PFSK-1 (cell line): ENCODE results near the gene VPS8.

Source experiments
- FOXP2 ChIP-seq: optimal IDR thresholded peaks from 2 replicates; pipeline ENCODE3; 2011; ENCODE audit warnings: borderline replicate concordance, control low read depth, inconsistent platforms; ENCODE audit not compliant: insufficient read depth; ENCODE audit errors: extremely low read length, extremely low read depth
- POLR2AphosphoS5 ChIP-seq: IDR thresholded peaks from 2 replicates; pipeline ENCODE4 v1.6.1; 2012; ENCODE audit warnings: low read depth, mild to moderate bottlenecking, control low read depth, low read length, moderate library complexity
- SIN3A ChIP-seq: IDR thresholded peaks from 2 replicates; pipeline ENCODE4 v1.6.1; 2012; ENCODE audit warnings: mild to moderate bottlenecking, low read length, moderate library complexity, borderline replicate concordance; ENCODE audit not compliant: insufficient read depth
- TAF1 ChIP-seq: IDR thresholded peaks from 2 replicates; pipeline ENCODE4 v1.6.1; 2012; ENCODE audit warnings: low read length, control low read depth, borderline replicate concordance; ENCODE audit not compliant: insufficient read depth
- TF ChIP-seq, protein P1 (sequence below), 2 experiments: IDR thresholded peaks; 2 replicates each; pipeline versions ENCODE4 v1.6.1 to v1.8.0; 2011 to 2012; ENCODE audit warnings: low read depth in 2 of 2, low read length in 2 of 2, control low read depth in 1 of 2, inconsistent platforms in 1 of 2, mild to moderate bottlenecking in 1 of 2, moderate library complexity in 1 of 2; ENCODE audit not compliant: insufficient read depth in 1 of 2

Gene VPS8

DNA sequence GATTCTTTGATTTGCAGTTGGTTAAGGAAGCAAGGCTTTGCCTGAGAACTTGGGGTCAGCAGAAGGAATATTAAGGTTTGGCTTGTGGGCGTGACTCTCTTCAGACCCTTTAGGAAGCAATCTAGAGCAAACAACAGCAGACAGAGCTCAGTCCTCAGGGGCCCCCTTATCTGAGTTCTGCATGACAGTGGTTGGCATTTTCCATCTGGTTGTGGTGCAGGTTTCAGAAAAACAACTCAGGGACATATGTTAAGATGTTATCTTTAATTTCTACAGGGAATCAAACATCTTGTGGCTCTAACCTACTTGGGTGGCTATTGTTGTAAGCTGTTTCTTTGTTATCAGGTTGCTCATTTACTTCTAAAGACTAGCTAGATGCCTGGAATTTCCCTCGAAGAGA lies 141.4 kb downstream of the VPS8 start:
- TF ChIP-seq POLR2AphosphoS5 (no peak), FOXP2 (no peak), TAF1 (no peak), SIN3A (no peak)
- TF ChIP-seq, protein P1, sequence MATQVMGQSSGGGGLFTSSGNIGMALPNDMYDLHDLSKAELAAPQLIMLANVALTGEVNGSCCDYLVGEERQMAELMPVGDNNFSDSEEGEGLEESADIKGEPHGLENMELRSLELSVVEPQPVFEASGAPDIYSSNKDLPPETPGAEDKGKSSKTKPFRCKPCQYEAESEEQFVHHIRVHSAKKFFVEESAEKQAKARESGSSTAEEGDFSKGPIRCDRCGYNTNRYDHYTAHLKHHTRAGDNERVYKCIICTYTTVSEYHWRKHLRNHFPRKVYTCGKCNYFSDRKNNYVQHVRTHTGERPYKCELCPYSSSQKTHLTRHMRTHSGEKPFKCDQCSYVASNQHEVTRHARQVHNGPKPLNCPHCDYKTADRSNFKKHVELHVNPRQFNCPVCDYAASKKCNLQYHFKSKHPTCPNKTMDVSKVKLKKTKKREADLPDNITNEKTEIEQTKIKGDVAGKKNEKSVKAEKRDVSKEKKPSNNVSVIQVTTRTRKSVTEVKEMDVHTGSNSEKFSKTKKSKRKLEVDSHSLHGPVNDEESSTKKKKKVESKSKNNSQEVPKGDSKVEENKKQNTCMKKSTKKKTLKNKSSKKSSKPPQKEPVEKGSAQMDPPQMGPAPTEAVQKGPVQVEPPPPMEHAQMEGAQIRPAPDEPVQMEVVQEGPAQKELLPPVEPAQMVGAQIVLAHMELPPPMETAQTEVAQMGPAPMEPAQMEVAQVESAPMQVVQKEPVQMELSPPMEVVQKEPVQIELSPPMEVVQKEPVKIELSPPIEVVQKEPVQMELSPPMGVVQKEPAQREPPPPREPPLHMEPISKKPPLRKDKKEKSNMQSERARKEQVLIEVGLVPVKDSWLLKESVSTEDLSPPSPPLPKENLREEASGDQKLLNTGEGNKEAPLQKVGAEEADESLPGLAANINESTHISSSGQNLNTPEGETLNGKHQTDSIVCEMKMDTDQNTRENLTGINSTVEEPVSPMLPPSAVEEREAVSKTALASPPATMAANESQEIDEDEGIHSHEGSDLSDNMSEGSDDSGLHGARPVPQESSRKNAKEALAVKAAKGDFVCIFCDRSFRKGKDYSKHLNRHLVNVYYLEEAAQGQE (IDR thresholded peaks at IDR 0.05; ENCODE audit: insufficient read depth in 1 of 2, low read depth in 2 of 2, low read length in 2 of 2) = no peak

DNA sequence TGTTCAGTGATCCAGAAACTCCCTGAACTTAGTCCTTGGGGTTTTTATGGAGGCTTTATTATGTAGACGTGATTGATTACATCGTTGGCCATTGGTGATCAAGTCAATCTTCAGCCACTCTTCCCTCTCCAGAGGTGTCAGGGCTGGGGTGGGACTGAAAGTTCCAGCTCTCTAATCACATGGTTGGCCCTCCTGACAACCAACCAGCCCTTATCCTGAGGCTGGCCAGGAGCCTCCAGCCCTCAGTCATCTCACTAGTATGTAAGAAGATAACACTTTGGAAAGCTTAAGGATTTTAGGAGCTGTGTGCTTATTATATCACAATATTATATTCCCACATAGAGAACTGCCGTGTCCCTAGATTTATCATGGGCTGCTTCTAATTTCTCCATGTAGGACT lies 142.3 kb downstream of the VPS8 start:
- TF ChIP-seq FOXP2 (no peak), TAF1 (no peak), SIN3A (no peak), POLR2AphosphoS5 (no peak)
- TF ChIP-seq, protein P1 (IDR thresholded peaks at IDR 0.05; ENCODE audit: insufficient read depth in 1 of 2, low read depth in 2 of 2, low read length in 2 of 2) = no peak

DNA sequence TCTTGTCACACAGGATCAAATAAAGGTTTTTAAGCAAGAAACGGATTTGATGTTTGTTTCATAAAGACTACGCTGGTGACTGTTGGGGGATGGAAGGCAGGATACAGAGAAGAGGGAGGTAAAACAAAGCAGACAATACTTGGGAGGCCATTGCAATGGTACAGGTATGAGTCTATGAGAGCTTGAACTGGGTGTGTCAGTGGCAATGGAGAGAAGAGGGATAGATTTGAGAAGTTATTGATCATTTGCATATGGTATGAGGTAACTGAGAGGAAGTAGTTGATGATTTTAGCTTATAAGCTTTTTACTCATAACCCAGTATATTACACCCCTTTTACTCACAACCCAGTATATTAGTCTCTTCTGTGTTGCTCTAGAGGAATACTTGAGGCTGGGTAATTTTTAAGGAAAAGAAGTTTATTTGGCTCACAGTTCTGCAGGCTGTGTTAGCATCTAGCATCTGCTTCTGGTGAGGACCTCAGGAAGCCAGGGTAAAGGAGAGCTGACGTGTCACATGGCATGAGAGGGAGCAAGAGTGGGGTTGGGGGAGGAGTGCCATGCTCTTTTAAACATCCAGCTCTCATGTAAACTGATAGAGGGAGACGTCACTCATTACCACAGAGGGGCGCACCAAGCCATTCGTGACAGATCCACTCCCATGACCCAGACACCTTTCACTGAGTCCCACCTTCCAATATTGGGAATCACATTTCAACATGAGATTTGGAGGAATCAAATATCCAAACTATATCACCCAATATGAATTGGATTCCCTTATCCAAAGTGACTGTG lies 153.9 kb downstream of the VPS8 start:
- no peak for TF ChIP-seq TAF1
- TF ChIP-seq POLR2AphosphoS5 = no peak
- no peak for TF ChIP-seq FOXP2
- TF ChIP-seq, protein P1 (IDR thresholded peaks at IDR 0.05; ENCODE audit: insufficient read depth in 1 of 2, low read depth in 2 of 2, low read length in 2 of 2) = no peak
- TF ChIP-seq SIN3A = no peak

DNA sequence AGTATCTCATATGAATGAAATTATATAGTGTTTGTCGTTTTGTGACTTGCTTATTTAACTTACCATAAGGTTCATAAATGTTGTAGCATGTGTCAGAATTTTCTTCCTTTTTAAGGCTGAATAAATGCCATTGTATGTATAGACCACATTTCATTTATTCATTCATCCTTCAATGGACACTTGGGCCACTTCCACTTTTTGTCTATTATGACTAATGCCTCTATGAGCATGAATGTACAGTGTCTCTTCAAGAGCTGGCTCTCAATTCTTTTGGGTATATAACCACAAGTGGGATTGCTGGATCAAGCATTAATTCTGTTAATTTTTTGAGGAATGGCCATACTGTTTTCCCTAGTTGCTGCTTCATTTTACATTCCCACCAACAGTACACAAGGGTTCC lies 156.1 kb downstream of the VPS8 start:
- TF ChIP-seq FOXP2 = no peak
- no peak for TF ChIP-seq POLR2AphosphoS5
- TF ChIP-seq, protein P1 (IDR thresholded peaks at IDR 0.05; ENCODE audit: insufficient read depth in 1 of 2, low read depth in 2 of 2, low read length in 2 of 2) = no peak
- TF ChIP-seq SIN3A = no peak
- no peak for TF ChIP-seq TAF1

DNA sequence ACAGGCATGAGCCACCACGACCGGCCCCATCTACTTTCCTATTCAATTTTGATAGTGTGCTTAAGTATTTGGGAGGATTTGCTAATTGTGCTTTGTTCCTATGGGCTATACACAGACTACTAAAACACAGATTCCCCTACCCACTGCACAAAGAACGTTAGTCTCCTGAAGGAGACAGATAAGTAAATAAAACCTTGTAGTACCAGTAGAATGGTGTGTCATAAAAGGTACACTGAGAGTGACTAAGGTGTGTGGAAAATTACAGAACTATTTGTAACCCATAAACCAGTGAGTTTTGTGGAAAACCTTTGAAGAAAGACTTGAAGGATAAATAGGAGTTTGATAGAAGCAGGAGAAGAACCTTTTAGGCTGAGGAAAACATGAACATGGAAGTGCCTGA lies 158.2 kb downstream of the VPS8 start:
- TF ChIP-seq POLR2AphosphoS5 (no peak), SIN3A (no peak), TAF1 (no peak)
- TF ChIP-seq, protein P1 (IDR thresholded peaks at IDR 0.05; ENCODE audit: insufficient read depth in 1 of 2, low read depth in 2 of 2, low read length in 2 of 2) = no peak
